VCaP (cell line): ENCODE measurements around the gene PRKCE.
A peak's percentile ranks its signal among the peaks of the same experiment; 100 is the strongest.

Experiments used
- H3K27ac ChIP-seq: fragments of 450-650 bp; 2 replicates; pipeline ENCODE4 v1.5.1; 2017
- TF ChIP-seq, protein P1 (sequence below): fragments of 450-650 bp; conservative IDR thresholded peaks from 2 replicates; pipeline ENCODE4 v1.5.1; 2017; ENCODE audit warnings: mild to moderate bottlenecking, moderate library complexity

The PRKCE gene

DNA sequence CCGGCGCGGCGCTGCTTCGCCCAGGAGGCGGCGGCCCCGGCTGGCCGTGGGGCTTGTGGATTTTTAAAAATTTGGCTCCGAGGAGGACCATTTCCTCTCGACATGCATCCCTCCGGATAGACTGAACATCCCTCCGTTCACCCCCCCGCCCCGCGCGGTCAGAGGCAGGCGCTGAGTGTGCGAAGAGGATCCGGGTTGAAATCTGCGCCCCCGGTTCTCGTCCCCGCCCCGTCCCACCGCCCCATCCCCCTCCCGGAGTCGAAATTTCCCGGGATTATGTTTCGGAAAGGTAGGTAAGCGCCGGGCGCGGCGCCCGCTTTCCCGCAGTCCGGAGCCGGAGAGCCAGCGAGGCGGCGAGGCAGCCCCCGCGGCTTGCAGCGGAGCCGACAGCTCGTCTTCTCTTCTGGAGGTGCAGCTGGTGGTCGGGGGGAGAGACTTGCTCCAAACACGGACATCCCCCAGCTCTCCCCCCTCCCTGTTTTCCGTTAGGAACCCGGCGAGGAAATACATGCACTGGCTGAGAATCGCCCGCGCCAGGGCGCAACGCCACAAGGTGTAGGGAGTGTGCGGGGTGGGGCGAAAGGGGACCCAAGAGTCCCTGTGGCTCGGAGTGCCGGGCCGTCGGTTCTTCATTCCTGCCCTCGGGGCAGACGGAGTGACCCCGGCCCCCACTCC, at the start of gene PRKCE:
PRKCE (plus strand) TSS at position 261 of the 675 bp plus-strand sequence.
- peak within 1 kb of the TSS; percentile 89 for H3K27ac ChIP-seq
- TF ChIP-seq, protein P1, sequence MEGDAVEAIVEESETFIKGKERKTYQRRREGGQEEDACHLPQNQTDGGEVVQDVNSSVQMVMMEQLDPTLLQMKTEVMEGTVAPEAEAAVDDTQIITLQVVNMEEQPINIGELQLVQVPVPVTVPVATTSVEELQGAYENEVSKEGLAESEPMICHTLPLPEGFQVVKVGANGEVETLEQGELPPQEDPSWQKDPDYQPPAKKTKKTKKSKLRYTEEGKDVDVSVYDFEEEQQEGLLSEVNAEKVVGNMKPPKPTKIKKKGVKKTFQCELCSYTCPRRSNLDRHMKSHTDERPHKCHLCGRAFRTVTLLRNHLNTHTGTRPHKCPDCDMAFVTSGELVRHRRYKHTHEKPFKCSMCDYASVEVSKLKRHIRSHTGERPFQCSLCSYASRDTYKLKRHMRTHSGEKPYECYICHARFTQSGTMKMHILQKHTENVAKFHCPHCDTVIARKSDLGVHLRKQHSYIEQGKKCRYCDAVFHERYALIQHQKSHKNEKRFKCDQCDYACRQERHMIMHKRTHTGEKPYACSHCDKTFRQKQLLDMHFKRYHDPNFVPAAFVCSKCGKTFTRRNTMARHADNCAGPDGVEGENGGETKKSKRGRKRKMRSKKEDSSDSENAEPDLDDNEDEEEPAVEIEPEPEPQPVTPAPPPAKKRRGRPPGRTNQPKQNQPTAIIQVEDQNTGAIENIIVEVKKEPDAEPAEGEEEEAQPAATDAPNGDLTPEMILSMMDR, result no peak

DNA sequence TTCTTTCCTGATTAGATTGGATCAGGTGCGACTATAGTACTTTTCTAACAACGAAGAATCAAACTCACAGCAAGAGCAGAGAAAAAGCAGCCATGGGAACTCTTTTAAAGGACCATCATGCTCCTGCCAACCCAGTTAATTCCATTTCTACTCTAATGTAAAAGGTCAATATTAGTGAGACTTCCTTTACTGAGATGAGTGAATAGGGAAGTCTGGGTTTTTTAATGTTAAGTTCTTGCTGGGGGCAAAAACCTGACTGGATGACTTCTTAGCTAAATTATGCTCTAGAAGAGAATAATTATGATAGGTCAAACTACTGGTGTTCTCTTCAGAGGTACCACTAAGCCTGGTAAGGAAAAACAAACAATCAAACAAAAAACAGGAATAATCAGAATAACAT, 48.9 kb upstream of the PRKCE start:
- TF ChIP-seq, protein P1, result no peak
- no peak overlapping the region for H3K27ac ChIP-seq

- TF ChIP-seq, protein P1, result no peak
- no peak overlapping the region for H3K27ac ChIP-seq
These were observed 46.4 kb upstream of the PRKCE start for GRCh38 chr2:45605116-45605515.

- H3K27ac ChIP-seq, result no peak overlapping the region
- TF ChIP-seq, protein P1, result no peak
These were observed 44.7 kb upstream of the PRKCE start for GRCh38 chr2:45606796-45607195.

GRCh38 chr2:45607701-45608100, 43.8 kb upstream of the PRKCE start:
- TF ChIP-seq, protein P1, result peak; percentile 51

DNA sequence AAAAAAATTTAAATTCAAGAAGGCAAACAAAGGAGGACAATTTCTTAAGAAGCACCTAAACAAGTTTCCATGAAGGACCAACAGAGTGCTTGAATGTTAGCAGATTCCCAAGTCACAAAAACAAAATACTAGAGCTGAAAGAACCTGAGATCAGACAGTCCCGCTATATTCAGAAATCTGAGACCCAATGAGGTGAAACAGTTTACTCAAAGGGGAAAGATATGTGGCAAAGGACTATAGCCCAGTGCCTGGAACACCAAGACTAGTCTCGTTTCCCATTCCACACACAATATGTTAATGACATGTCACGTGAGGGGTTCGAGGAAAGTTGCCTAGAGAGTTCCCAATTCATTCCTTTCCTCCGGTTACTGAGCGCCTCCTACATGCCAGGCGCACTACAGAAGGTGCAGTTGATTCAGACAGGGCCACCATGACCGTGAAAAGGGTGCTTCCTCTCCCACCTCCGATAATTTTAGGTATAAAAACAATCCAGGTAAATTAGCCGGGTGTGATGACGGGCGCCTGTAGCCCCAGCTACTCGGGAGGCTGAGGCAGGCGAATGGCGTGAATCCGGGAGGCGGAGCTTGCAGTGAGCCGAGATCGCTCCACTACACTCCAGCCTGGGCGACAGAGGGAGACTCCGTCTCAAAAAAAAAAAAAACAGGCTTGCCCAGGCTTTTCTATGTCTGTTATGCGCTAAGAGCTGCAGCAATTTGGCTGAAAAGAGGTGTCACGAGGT, 41.0 kb upstream of the PRKCE start:
- peak overlapping the region; percentile 90 for H3K27ac ChIP-seq
- TF ChIP-seq, protein P1, result peak; percentile 61

More at GRCh38 chr2:45607701-45608100, 43.8 kb upstream of the PRKCE start:
- no peak overlapping the region for H3K27ac ChIP-seq

DNA sequence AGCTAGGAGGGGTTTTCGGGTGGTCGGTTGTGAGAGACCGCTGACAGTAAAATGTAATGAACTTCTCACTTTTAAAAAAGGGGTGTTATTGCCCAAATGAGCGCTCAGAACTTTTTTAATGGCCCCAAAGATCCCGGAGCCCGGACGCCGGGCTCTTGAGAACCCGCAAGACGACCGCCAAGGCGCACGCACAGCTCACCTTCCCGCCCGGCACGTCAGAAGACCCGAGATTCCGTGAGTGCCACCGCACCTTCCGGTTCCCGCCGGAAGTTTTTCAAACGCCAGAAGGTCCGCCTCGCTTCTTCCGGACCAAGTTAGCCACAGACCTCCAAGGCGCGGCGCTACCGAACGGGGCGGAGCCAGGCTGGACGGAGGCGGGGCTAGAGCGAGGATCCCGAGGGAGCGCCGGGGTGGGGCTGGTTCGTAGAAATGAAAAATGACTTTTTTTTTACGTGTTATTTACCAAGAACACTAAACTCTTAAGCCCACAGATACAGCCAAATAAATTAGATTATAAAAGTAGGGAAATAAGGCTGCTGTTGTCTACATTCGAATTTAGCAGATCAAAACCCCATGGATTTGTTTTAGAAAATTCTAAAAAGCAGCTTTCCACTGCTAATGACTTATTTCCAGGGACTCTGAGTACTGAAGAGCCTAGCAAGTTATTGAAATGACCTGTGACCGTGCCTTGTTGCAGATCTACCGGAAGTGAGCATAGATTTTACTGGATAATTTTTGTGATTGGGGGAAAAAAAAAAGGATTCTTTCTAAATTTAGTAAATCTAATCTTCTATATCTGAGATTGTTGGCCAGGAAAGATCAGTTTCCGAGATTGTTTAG, 40.2 kb upstream of the PRKCE start, which contains the start of gene SRBD1:
SRBD1 (minus strand) TSS at position 248 of the 840 bp plus-strand sequence. CDS start 5,826 bp downstream, outside the sequence.
- H3K27ac ChIP-seq, result peak within 1 kb of the TSS; percentile 90

More for the DNA sequence above, 40.2 kb upstream of the PRKCE start, which contains the start of gene SRBD1:
- TF ChIP-seq, protein P1, result no peak
